Heart left ventricle (tissue), 16 donors: ENCODE results near the gene ZWILCH. TPM values are rescaled to one million over a fixed set of nuclear protein-coding genes. Genes with fewer than 3 reads are reported as not detected.
A peak's percentile ranks its signal among the peaks of the same experiment; 100 is the strongest.

ENCODE experiments used
- ATAC-seq, 4 donors: fragments of 200-7000 bp; cut with Tn5 transposase; one replicate each; pipeline ENCODE4 v1.9.1; 2020 to 2022; ENCODE audit warnings: moderate library complexity in 4 of 4, mild to moderate bottlenecking in 3 of 4, moderate number of reproducible peaks in 1 of 4
- DNase-seq, 5 donors: peaks; one replicate each; pipeline ENCODE4 v3.0.0-alpha.2; 2020
- H3K27ac ChIP-seq, 12 donors: fragments of 200-600 bp; sonication (generic) in 4 of 12; one replicate each; pipeline versions ENCODE4 v1.5.0 to v1.8.0; 2016 to 2022; ENCODE audit warnings: mild to moderate bottlenecking in 2 of 12
- H3K27me3 ChIP-seq, 9 donors: fragments of 200-600 bp; sonication (generic) in 2 of 9; one replicate each; pipeline versions ENCODE4 v1.5.1 to v1.8.0; 2016 to 2022; ENCODE audit warnings: mild to moderate bottlenecking in 3 of 9
- H3K36me3 ChIP-seq, 9 donors: fragments of 200-600 bp; sonication (generic) in 2 of 9; one replicate each; pipeline versions ENCODE4 v1.5.0 to v1.8.0; 2018 to 2022; ENCODE audit warnings: mild to moderate bottlenecking in 2 of 9
- H3K4me1 ChIP-seq, 12 donors: fragments of 200-600 bp; sonication (generic) in 4 of 12; one replicate each; pipeline versions ENCODE4 v1.5.0 to v1.8.0; 2016 to 2022; ENCODE audit warnings: mild to moderate bottlenecking in 3 of 12
- H3K4me3 ChIP-seq, 12 donors: fragments of 200-600 bp; sonication (generic) in 4 of 12; one replicate each; pipeline versions ENCODE4 v1.5.0 to v1.8.0; 2017 to 2022; ENCODE audit warnings: mild to moderate bottlenecking in 9 of 12, moderate library complexity in 4 of 12
- H3K9me3 ChIP-seq, 12 donors: fragments of 200-600 bp; sonication (generic) in 4 of 12; one replicate each; pipeline versions ENCODE4 v1.5.0 to v1.8.0; 2016 to 2022; ENCODE audit warnings: mild to moderate bottlenecking in 1 of 12
- CTCF ChIP-seq, 12 donors: fragments of 200-600 bp; sonication (generic) in 4 of 12; IDR thresholded peaks; one replicate each; pipeline versions ENCODE4 v1.5.0 to v1.8.0; 2018 to 2022; ENCODE audit warnings: antibody characterized with exemption in 12 of 12, mild to moderate bottlenecking in 5 of 12
- POLR2A ChIP-seq, 2 donors: fragments of 450-650 bp; IDR thresholded peaks; one replicate each; pipeline ENCODE4 v1.6.1; 2017; ENCODE audit warnings: antibody characterized with exemption in 2 of 2, mild to moderate bottlenecking in 2 of 2, moderate library complexity in 2 of 2
- WGBS, 4 donors: extraction: QIAGEN DNeasy Blood & Tissue Kit in 2 of 4; methylation state at CpG; one replicate each; pipeline versions ENCODE4 v1.1.5 to v1.1.7; 2013 to 2018; 5-methylcytosine and 5-hydroxymethylcytosine counted together
- intact Hi-C, 10 donors: fragments of 100-400 bp; cut with DNase I; formaldehyde crosslinking; loops; one replicate each; pipeline versions ENCODE4 v1.11.1 to v1.14.2; 2022
- polyA plus RNA-seq, 2 donors: library from polyadenylated mRNA; stranded (reverse); fragments of 200-250 nt; gene quantifications; one replicate each; pipeline ENCODE4 v1.2.3, GENCODE V29; 2013
- total RNA-seq, 9 donors: library from RNA; depleted of rRNA in 2 of 9; stranded (reverse); fragments of >200 nt in 2 of 9; fragmentation: NEBNext Ultra II Directional in 3 of 9; extraction: Animal tissue kit (Norgen Biotek cat#: 25700) in 3 of 9; gene quantifications; one replicate each; pipeline versions ENCODE4 v1.1.0 to v1.2.4, GENCODE V29; 2016 to 2023
- donor health status: ischemic (EF 13 %, LVEDD 7.1; RV severe dilation, severe dysfunction).
- donor health status: healthy with polysubstance abuse.
- donor health status: DM: no; HTN: yes; CAD: no.
- donor health status: DM: no; HTN: no; CAD: no.
- donor health status: ischemic (EF 25% LVEDD 6.9; RV normal size, moderate dysfunction).
- donor health status: ischemic (EF 25% LVEDD 5.7; RV mildly dilated, moderate dysfunction).
- donor health status: healthy.
- donor health status: DM: yes; HTN: yes; CAD: no.
- donor health status: ischemic (EF 35%, LVEDD 5.7; RV mildly dilated, moderate dysfunction).
- donor health status: nonischemic (EF 11% LVEDD 7.7; RV severe dilation, severe dysfunction).
- donor health status: DM: yes; HTN: yes; CAD: no.
- donor health status: PGD.
- donor health status: ischemic (EF 29% LVEDD 5.4; RV normal size, mild dysfunction).
- donor health status: nonischemic (EF 23%, LVEDD 6.1; RV moderate dilation, normal function).

Gene ZWILCH
- total and polyA plus RNA-seq, 11 donors: 0.53 to 5.4 (median 2.6) TPM

- 84 to 88% (median 85%) methylated on average over 3 of the region's 3 CpGs for WGBS, 4 donors
- no peak for TF ChIP-seq POLR2A (IDR thresholded peaks at IDR 0.05)
- TF ChIP-seq CTCF (IDR thresholded peaks at IDR 0.05): no peak
- peak in 1 of 5 donors; percentile 52 for DNase-seq
- Histone ChIP-seq H3K9me3 (no peaks in the 10 kb centered on the region), H3K27me3 (no peaks in the 10 kb centered on the region), H3K27ac (peak overlapping the region in 1 of 12 donors; percentile 52), H3K4me1 (peaks cover 0 to 7% (median 0%) of the 10 kb centered on the region in 12 donors), H3K36me3 (peaks cover 0 to 58% (median 37%) of the 10 kb centered on the region in 9 donors), H3K4me3 (no peak overlapping the region)
- peak in 2 of 4 donors; percentile 41 to 70 for ATAC-seq
- intact Hi-C loops: no loop called here
Measured at GRCh38 chr15:66483131-66483566, 22.0 kb upstream of the ZWILCH start.

- H3K4me3 ChIP-seq: no peak overlapping the region
- no peak for TF ChIP-seq POLR2A (IDR thresholded peaks at IDR 0.05)
- no peak for TF ChIP-seq CTCF (IDR thresholded peaks at IDR 0.05)
Measured at GRCh38 chr15:66484539-66485112, 20.5 kb upstream of the ZWILCH start.

GRCh38 chr15:66486887-66487286 lies 18.2 kb upstream of the ZWILCH start:
- intact Hi-C loops: no loop called here
- ATAC-seq (no peak), DNase-seq (no peak)
- TF ChIP-seq POLR2A (IDR thresholded peaks at IDR 0.05) (no peak), CTCF (IDR thresholded peaks at IDR 0.05) (no peak)
- Histone ChIP-seq H3K4me3 (no peak overlapping the region), H3K27me3 (no peaks in the 10 kb centered on the region), H3K36me3 (peaks cover 0 to 87% (median 72%) of the 10 kb centered on the region in 9 donors), H3K4me1 (peaks cover 0 to 14% (median 0%) of the 10 kb centered on the region in 12 donors), H3K27ac (no peak overlapping the region), H3K9me3 (no peaks in the 10 kb centered on the region)
- WGBS, 4 donors: 91 to 97% (median 95%) methylated on average over 3 of the region's 3 CpGs

More at GRCh38 chr15:66484539-66485112, 20.5 kb upstream of the ZWILCH start:
- Histone ChIP-seq H3K36me3 (peaks cover 0 to 73% (median 52%) of the 10 kb centered on the region in 9 donors), H3K9me3 (no peaks in the 10 kb centered on the region), H3K4me1 (peaks cover 0 to 7% (median 0%) of the 10 kb centered on the region in 12 donors), H3K27ac (no peak overlapping the region), H3K27me3 (no peaks in the 10 kb centered on the region)
- intact Hi-C loops: no loop called here
- WGBS, 4 donors: 96 to 99% (median 97%) methylated on average over 5 of the region's 5 CpGs
- DNase-seq (no peak), ATAC-seq (no peak)

- H3K4me3 ChIP-seq: no peak overlapping the region
- no peaks in the 10 kb centered on the region for H3K27me3 ChIP-seq
- no peaks in the 10 kb centered on the region for H3K9me3 ChIP-seq
- no peak for DNase-seq
- ATAC-seq: no peak
- intact Hi-C loops: no loop called here
- TF ChIP-seq POLR2A (IDR thresholded peaks at IDR 0.05): no peak
- no peak for TF ChIP-seq CTCF (IDR thresholded peaks at IDR 0.05)
- H3K4me1 ChIP-seq: peaks cover 0 to 10% (median 0%) of the 10 kb centered on the region in 12 donors
- H3K27ac ChIP-seq: no peak overlapping the region
- 91 to 99% (median 94%) methylated on average over 5 of the region's 5 CpGs for WGBS, 4 donors
- peaks cover 0 to 93% (median 80%) of the 10 kb centered on the region in 9 donors for H3K36me3 ChIP-seq
Measured at GRCh38 chr15:66488525-66488924, 16.6 kb upstream of the ZWILCH start.
